Subcutaneous preadipocyte (primary cell): ENCODE results near the gene OGFOD1. TPM values are rescaled to one million over a fixed set of nuclear protein-coding genes. Genes with fewer than 3 reads are reported as not detected.

ENCODE experiments used
- total RNA-seq: library from RNA; depleted of rRNA; stranded (reverse); fragments of >200 nt; gene quantifications from 2 replicates; pipeline ENCODE4 v1.2.3, GENCODE V29; 2012

OGFOD1 gene
- total RNA-seq = 61.0 and 66.1 TPM in 2 replicates

GRCh38 chr16:56450986-56451752 is at the start of gene OGFOD1, which contains the start of gene NUDT21:
Gene OGFOD1, plus strand, starts transcription at chr16:56451554. Its CDS starts 59 bp downstream, at chr16:56451613.
Gene NUDT21, minus strand, starts transcription at chr16:56451332. Its CDS starts 130 bp downstream, at chr16:56451202.

GRCh38 chr16:56425439-56425832 is 25.9 kb upstream of the OGFOD1 start, which contains the start of gene AMFR:
Gene AMFR, minus strand, starts transcription at chr16:56425545. Its CDS starts 218 bp downstream, at chr16:56425327.

GRCh38 chr16:56519459-56520250 is 68.3 kb downstream of the OGFOD1 start, which contains the start of gene BBS2:
Gene BBS2, minus strand, starts transcription at chr16:56520024. Its CDS starts 162 bp downstream, at chr16:56519862.

Other genes starting within 250 kb of the OGFOD1 start
- gene AMFR, start 26.0 kb upstream of the OGFOD1 start, total RNA-seq = 164 and 200 TPM in 2 replicates
- gene NUDT21, start 222 bp upstream of the OGFOD1 start, total RNA-seq = 55.1 and 80.3 TPM in 2 replicates
- 34.6 and 58.4 TPM in 2 replicates for gene BBS2, start 68.5 kb downstream of the OGFOD1 start, total RNA-seq
- gene MT4, start 113.5 kb downstream of the OGFOD1 start, total RNA-seq = not detected in 2 replicates
- not detected in 2 replicates for gene MT3, start 138.0 kb downstream of the OGFOD1 start, total RNA-seq
- gene MT2A, start 157.0 kb downstream of the OGFOD1 start, total RNA-seq = 369 and 405 TPM in 2 replicates
- gene MT1E, start 174.2 kb downstream of the OGFOD1 start, total RNA-seq = 226 and 355 TPM in 2 replicates
- 4.7 and 24.6 TPM in 2 replicates for gene MT1M, start 181.1 kb downstream of the OGFOD1 start, total RNA-seq
- 11.1 and 17.6 TPM in 2 replicates for gene MT1A, start 187.1 kb downstream of the OGFOD1 start, total RNA-seq
- gene MT1B, start 200.3 kb downstream of the OGFOD1 start, total RNA-seq = not detected in 2 replicates
- gene MT1F, start 206.4 kb downstream of the OGFOD1 start, total RNA-seq = 0.37 TPM in 1 of 2 replicates, not detected in the other
- gene MT1G, start 216.5 kb downstream of the OGFOD1 start, total RNA-seq = 0.59 and 3.3 TPM in 2 replicates
- not detected in 2 replicates for gene MT1H, start 218.3 kb downstream of the OGFOD1 start, total RNA-seq
- gene MT1X, start 230.9 kb downstream of the OGFOD1 start, total RNA-seq = 116 and 429 TPM in 2 replicates